ENCODE results near the gene ETFA.

DNA sequence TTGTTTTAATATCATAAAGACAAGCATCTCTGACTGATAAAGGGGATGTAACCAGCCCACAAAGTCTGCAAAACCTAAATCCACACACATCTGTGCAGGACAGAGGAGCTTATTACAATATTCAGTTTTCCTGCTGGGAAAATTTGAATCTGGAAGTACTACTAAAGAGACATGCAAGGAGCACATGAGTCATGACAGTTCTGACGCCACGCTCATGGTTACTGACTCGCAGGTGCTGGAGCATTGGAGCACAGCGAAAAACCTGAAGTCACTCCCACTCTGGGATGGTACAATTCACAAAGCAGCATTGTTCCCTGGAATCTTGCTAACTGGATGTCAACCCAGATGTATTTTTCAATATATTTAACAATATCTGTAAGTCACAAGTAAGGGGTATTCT is 17.7 kb upstream of the ETFA start:
- TF ChIP-seq PHF8 (IDR thresholded peaks at IDR 0.05; ENCODE audit: borderline replicate concordance, low read length) (no peak), ZNF57 (CRISPR knock-in tag; IDR thresholded peaks at IDR 0.05) (no peak)
